DMS 273 (cell line): Measurements from ENCODE around the gene ISCA2.

Experiments
- DNase-seq: peaks from one replicate; lab custom pipeline; 2025; ENCODE audit not compliant: unreplicated experiment; lab: John Stamatoyannopoulos, UW

The ISCA2 gene

DNA sequence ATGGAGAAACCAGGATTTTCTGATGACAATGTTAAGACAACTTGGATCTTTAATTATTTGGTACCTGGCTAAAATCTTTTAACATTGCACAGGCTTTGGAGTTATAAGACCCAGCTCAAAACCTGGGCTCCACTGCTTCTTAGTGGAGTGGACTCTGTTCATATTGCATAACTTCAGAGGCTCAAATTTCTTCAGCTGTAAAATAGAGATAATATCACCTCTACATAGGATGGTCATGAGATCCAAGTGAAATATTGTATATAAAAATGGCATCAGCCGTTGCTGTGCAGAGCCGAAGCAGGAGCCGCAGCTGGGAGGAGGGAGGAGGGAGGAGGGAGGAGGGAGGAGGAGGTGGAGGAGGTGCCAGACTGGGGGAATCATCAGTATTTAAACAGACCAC is 11.0 kb upstream of the ISCA2 start:
- no peak for DNase-seq

DNA sequence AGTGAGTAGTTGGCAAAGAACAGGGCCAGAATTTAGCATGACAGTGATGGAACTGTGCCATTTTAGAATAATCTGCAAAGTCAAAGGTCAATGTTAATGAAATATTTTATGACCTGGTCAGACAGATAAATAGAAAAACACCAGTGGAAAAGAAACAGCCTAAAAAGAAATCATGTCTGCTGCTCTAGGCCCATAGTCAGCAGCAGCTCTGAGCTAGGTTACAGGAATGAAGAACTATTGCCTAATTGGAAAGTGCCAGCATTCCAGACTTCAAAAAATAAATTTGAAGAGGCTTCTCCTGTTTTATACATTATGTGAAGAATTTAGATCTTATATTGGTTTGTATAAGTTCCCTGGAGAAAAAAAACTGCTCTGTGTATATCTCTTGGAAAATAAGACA is 10.2 kb upstream of the ISCA2 start:
- DNase-seq, result no peak

DNA sequence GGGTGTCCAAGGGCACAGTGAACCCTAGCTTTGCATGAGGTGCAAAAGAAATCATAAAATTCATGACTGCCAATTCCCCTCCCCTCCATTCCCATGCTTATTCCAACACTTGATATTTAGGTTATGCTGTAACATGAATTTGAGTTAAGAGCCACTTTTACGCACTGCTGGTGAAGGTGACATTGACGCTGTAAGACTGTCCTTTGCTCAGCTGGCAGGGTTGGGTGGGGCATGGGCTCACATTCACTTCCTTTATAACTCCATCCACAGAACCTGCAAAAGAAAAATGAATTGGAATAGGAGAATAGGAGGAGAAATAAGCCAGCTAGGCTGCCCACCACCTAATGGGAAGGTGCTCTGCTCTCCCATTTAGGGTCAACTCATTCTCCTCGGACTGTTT is 7.4 kb upstream of the ISCA2 start:
- no peak for DNase-seq

DNA sequence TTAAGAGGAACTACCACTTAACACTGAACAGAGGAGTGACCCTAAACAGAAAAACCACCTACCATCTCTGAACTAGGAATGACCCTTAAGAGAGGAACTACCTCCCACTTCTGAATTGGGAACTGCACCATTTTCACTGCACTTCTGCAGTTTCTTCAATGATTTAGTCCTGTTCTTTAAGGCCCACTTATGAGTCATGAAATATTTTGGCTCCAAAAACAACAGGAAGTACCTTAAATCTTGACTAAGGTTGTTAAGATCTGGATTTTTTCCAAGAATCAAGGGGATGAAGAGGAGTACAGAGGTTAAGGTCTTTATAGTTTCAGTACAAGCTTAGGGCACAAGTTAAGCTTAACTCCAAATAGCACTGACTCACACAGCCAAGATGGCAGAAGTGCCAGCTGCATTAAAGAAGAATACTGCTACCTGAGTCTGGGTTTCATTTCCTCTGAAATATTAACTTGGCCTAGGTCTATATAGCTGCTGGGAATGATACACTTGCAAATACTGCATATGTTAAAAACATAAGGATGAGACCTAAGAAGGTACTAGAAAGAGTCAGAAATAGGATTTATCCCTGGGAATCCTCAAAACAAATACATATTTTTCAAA is 4.7 kb upstream of the ISCA2 start:
- no peak for DNase-seq

DNA sequence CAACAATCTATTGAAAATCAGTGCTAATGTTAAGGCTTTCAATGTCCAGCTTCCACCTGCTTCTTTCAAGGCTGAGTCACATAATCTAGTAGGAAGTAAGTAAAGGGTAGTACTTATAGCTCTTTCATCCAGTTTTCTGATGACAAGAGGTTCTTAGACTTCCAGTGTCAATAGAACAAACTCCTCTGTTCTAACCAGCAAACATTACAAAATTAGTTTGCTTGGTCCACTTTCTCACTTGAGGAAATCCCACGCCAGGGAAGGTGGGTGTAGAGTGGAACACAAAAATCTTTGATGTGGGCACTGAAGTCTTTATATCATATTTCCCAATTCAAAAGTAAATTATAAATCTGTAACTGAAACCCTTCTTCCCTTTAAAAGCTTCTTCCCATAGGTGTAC is 3.1 kb upstream of the ISCA2 start:
- no peak for DNase-seq

DNA sequence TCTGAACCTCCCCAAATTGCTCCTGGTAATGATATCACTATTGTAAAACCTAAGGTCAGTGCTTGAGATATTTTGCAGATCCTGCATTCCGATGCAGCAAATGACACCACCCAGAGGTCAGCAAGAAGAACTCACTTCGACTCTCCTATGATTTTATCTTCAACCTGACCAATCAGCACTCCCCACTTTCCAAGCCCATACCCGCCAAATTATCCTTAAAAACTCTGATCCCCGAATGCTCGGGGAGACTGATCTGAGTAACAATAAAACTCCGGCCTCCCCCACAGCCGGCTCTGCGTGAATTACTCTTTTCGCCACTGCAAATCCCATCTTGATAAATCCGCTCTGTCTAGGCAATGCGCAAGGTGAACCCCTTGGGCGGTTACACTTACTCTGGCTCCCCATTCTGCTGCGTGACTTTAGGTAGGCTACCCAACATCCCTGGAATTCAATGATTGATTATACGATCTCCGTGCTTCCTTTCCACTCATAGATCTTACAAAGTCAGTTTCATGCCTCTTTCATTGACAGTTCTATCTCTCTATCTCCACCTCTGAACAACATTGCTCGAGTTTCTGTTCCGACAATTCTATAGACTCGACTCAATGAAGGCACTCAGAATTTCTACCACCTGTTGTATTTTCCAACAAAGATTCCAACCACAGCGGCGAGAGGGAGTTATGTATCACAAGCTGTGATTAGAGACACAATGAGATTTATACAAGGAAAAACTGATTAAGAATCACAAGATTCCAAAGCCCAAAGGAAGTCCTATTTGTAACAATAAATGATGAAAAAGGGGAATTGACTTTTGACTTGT is 1.4 kb upstream of the ISCA2 start:
- DNase-seq, result no peak

DNA sequence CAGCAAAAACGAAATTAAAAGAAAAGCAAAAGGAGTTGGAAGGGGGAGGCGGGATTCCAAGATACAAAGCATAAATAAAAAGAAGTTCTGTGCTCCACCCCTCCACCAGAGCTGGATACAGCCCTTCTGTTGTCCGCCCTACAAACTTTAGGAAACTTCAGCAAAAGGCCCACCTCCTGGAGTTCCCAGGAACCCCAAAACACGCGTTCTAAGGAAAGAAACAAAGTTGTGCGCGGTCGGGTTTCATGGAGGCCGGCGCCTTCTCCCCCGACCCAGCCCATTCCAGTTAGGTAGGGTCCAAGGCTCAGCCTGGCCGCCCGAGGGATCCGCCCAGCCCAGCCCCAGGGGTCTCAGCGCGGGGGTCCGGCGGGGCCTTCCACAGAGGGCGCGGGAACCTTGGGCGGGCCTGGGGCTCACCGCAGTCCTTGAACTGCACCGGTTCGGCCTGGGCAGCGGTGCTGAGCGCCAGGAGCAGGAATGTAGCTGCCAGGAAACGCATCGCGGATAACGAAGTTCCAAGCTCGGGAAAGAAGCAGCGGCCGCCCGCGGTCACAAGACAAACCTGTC is 706 bp upstream of the ISCA2 start, which contains the start of gene NPC2:
Gene NPC2 (minus strand): TSS at position 530 of the 567 bp plus-strand sequence. CDS start 31 bp downstream, at position 499.
- peak; percentile 56 for DNase-seq

DNA sequence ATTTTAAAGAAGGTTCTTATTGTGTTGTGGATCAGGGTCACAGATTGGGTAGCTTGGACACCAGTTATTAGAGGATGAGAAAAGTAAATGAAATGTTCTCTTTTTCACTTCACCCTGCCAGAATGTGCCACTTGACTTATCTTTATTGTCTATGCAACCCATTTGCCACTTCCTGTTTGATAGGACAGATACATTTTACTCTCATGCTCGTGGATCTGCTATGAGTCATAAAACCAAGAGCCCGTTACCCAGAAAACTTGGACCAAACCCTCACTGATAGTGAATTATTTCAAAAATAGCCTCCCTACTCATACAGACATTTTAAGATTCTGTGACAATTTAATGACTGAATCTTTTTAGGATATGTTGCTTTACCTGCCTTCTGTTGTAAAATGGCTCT is 1.8 kb downstream of the ISCA2 start:
- DNase-seq, result no peak

DNA sequence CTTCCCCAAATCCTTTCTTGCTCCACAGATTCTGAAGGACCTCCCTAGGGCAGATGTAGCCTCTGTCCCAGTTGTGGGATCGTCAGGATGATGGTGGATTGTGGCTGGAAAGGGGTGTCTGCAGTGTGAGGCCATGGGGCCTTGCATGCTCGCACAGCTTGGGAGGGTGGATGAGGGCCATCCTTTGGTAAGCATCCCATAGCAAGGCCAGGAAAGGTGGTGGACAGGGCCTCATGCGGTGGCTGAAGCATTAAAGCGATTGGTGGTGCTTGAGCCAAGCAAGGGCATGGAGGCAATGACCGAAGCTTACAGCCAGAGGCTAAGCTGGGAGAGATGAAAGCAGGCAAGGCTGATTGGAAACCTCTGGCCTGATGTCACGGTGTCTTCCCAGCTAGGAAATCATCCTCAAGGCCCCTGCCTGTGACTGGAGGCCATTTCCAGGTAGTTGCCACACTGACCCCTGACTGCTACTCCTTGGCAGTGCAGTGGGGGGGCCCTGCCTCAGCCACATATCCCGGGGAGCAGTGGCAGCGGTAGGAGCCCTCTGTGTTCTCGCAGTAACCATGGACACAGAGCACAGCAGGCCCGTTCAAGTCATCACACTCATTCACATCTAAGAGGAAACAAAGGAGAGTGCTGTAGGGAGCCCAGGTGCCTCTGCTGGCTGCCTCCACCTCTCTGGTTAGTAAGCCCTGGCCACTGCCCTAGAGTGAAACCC is 7.0 kb downstream of the ISCA2 start:
- no peak for DNase-seq

DNA sequence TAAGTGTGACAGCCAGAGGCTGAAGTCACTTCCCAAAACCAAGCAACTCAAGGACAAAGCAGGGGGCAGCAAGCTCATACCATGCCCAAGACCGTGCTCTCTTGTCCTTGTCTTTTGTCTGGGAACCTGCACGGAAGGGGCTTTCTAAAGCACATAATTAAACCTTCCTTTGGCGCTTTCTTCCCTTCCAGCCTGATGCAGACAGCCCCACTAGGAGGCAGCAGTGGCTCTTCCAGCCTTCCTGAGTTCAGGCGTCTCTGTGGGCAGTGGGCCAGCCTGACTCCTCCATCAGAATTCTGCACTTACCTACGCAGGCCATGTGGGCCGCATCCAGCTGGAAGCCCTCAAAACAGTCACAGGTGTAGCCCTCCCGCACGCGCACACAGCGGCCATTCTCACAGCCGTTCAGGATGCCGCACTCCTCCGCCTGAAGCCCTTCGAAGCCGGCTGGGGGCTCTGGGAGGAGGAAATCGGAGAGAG is 7.6 kb downstream of the ISCA2 start:
- peak; percentile 93 for DNase-seq

DNA sequence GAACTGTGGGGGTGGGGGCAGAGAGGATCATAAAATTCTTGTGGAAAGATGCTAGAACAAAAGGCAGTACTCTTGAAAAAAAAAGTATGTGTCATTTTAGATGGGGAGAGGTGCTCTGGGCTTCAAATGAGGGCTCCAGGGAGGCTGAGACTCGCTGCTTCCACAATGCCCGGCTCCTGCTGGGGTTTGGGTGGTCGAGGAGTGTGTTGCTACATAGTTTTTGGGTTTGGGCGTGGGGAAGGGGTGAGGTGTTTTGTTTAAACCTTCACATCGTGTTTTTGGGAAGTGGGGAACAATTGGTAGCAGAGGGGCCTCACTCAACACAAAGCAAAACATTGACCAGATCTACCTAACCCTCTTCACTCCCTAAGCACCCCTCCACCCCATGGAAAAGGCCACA is 8.1 kb downstream of the ISCA2 start:
- DNase-seq, result no peak

DNA sequence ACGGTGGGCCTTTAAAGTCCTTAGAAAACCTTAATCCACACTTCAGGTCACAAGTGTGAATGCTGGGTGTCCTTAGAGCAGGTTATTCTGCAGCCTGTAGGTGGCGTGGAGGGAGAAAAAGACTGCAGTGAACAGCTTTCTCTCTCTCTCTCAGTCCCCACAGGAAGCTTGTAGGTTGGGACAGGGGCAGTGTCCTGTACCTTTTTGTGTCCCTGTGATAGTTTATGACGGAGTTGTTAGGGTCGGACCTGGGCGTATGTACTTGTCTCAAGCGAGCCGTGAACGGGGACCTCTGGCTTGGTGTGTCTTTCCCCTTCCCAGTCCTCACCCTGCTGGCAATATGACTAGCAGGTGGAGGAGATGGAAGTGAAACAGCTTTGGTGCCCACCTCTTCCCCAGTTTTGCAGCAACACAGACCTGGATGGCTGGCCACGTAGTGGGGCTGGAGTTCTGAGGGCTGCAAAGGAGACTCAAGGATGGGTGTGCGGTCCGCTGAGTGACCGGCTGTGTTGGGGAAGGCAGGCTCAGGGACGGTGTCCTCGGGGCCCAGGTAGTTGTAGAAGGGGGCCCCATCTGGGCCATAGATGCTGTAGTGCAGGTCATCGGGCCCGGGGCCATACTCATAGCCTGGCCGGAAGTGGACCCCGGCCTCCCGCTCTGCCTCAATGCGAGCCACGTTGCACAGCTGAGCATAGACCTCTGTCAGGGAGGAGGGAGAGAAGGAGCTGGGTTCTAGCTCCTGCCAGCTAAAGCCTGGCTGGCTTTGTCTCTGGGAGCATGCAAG is 8.9 kb downstream of the ISCA2 start:
- peak; percentile 75 for DNase-seq

DNA sequence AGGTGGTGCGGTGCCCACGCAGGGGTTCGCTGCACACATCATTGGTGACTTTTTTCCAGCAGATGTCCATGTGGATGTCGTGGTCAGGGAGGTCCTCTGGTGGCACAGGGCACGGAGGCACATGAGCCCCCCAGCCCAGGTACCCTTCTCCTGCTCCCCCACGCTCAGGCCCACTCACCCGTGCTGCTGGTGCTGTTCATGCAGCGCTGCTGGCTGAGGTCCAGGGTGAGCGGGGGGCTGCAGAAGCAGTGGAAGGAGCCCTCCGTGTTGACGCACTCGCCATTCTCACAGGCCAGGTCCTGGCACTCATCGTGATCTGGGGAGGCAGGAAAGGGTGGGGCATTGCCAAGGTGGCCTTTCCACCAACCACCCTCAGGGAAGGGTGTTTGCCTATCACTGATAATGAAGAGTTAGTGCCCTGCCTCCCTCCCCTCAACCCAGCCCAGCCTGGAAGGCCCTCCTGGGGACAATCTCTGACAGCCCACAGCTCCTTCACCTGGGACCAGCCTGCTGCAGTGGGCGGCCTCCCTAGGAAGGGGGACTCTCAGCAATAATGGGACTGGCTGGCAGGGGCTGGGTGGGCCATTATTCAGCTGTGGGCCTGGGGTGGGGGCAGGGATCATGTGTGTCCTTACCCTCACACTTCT is 9.8 kb downstream of the ISCA2 start:
- no peak for DNase-seq

DNA sequence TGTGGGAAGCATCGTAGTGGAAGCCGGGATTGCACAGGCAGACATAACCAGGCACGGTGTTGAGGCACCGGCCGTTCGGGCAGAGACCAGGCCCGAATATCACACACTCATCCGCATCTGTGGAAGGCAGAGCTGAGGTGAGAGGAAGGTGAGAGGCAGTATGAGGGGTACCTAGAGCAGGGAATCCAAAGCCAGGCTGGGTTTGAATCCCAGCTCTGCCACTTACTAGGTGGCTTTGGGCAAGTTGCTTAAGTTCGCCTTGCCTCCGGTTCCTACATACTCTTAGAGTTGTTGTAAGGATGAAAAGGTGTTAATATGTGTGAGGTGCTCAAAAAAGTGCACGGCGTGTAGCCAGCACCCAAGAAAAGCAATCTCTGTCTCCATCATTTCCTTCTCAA is 10.4 kb downstream of the ISCA2 start:
- no peak for DNase-seq

DNA sequence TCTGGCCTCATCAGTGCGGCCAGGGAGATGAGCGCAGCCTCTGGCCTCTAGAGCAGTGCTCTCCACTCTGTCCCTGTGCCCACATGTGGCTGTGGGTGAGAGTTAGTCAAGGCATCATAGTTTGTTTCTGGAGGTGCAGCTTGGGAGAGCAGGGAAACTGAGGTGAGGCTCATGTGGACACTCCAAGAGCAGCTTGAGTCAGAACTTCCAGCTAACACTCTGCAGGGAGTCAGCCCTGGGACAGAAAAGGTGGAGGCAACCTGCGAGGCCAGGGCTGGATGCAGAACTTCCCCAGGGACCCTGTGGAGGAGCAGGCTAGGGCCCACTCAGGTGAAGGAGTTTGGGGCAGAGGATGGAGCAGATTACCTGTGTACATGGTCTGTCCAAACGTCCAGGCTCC is 10.8 kb downstream of the ISCA2 start:
- no peak for DNase-seq

DNA sequence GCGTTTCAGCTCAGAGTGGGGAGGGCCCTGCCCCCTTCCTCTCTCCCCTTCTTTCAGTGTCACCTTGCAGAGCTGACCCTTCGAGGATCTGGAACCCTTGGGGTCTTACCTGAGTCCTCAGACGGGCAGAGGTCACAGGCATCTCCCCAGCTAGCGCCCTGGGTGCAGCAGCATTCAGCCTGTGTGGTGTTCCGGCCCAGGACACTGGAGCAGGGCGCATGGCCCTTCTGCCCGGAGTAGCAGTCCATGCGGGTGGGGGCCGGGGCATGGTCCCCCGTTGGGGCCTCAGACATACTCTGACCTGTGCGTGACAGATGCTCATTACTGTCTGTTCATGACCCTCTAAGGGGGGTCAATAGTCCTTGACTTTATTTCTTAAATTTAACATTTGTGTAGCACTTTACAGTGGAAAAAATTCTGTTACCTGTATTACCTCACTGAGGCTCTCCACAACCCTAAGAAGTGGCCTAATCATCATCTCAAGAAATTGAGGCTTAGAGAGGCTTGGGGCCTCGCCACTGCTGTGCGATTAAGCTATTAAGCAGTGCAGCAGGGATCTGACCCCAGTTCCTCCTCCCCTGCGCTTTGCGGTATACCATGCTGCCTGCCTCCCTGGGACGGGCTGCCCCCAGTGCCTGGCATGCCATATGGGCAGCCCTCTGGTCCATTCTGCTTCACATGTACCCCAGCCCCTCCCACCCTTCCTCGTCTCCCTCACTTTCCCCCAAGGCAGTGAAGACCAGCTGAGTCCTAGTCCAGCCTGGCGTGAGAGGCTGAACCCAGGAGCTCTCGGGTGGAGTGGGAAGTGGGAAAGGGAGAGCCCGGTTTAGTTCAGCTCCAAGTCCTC is 11.5 kb downstream of the ISCA2 start:
- DNase-seq, result peak; percentile 22

DNA sequence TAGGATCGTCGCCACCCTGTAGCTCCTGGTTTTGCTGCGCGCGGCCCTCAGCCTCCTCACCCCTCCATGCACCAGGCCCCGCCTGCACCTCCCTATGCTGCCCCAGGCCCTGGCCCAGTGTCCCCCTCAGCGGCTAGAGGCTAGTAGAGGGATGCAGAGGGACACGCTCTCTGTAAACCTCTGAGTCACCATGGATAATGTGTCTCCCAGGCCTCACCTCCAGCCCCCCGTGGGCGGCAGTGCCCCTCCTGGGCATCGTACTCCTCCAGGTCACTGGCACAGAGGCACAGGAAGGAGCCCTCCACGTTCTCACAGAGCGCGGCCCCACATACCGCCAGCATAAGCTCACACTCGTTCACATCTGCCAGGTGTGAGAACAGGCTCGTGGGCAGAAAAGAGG is 12.3 kb downstream of the ISCA2 start:
- DNase-seq, result no peak

DNA sequence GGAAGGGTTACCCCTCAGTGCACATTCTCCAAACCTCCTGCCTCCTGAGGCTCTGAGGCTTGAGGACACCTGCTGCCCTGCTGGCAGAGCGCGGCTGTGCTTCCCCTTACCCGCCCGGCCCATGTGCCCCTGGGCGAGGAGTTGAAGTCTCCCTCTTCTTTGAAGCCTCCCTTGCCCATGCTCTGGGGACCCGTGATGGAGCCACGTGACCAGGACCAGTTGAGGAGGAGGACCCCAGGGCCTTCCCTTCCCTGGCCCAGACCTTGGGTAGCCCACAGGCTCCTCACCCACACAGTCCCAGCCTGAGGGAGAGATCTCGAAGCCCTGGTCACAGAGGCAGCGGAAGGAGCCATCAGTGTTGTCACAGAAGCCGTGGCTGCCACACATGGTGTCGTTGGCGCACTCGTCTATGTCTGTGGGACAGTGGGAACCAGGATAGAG is 12.9 kb downstream of the ISCA2 start:
- no peak for DNase-seq

DNA sequence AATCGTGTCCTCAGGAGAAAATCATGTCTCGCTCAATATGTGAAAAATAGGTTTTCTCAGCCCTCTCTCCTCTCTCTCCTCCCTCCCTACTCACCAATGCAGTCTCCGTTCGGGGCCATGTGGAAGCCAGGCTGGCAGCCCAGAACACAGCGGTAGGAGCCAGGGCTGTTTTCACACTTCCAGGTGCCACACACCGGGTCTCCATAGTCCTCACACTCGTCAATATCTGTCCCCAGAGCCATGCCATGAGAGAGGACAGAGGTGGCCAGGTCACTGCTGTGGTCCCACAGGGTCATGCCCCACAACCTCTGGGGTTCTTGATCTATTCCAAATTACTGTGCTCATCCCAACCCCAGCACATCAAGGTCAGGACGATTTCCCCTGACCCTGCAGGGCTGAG is 13.5 kb downstream of the ISCA2 start:
- DNase-seq, result no peak
